Measurements from ENCODE around the gene MAST4.

The MAST4 gene

DNA sequence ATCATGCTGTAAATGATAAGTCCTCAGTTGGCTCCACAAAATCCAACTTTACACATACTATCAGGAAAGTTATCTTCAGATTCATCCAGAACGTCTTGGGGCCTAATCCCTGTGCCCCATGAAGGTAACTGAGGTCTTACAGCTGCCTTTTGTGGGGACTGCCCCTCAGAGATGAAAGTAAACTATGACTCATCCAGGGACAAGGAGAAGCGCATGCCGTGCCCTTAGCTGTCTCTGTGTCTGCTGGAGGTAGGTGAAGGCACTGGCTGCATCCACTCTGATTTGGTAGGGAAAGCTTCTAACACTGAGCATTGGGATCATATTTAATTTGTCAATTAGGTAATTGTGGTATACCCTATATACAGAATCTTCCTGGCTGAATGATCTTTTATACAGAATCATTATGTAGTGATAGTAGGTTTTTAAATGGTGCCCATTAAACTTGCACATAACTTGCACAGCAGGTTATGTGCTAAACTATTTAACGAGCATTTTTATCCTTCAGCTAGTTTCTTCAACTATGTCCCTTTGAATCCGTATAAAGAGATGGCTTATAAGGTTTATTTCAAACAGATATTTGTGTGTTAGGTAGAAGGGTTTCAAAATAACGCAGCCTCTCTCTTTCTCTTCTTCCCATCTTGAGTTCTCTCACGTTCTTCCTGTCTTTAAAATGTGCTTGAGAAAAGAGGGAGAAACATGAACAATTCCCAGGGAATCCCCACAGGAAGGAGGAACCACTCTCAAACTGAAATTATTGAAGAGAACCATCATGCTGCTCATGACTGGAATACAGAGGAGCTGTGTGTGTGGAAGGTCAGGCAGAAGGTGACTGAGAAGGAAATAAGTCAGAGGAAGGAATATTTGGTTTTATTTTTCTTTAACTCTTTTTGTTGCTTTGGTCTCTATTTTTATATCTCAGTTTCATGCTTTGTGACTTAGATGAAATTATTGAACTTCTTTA is 349.5 kb downstream of the MAST4 start (continued):
- TF ChIP-seq ZNF362 (tag by site-specific recombination; IDR thresholded peaks at IDR 0.05) (no peak), ZFHX2 (tag by site-specific recombination; conservative IDR thresholded peaks at IDR 0.05) (no peak), TSHZ1 (tag by site-specific recombination; IDR thresholded peaks at IDR 0.05; ENCODE audit: borderline replicate concordance) (no peak), ZNF292 (tag by site-specific recombination; IDR thresholded peaks at IDR 0.05; ENCODE audit: borderline replicate concordance, low read depth) (no peak), BCL11B (tag by site-specific recombination; IDR thresholded peaks at IDR 0.05; ENCODE audit: low read depth) (no peak), ZNF2 (tag by site-specific recombination; IDR thresholded peaks at IDR 0.05) (no peak), ZNF544 (tag by site-specific recombination; IDR thresholded peaks at IDR 0.05) (no peak), KLF7 (tag by site-specific recombination; IDR thresholded peaks at IDR 0.05; ENCODE audit: borderline replicate concordance) (no peak), ZNF510 (tag by site-specific recombination; IDR thresholded peaks at IDR 0.05; ENCODE audit: insufficient replicate concordance) (no peak), ZNF558 (tag by site-specific recombination; IDR thresholded peaks at IDR 0.05) (no peak), ZNF585B (tag by site-specific recombination; IDR thresholded peaks at IDR 0.05) (no peak), SP2 (tag by site-specific recombination; IDR thresholded peaks at IDR 0.05) (no peak), ZNF785 (tag by site-specific recombination; IDR thresholded peaks at IDR 0.05) (no peak), ZNF24 (tag by site-specific recombination; IDR thresholded peaks at IDR 0.05) (peak; percentile 45; the same call in 1 of the 2 replicates), ZNF626 (tag by site-specific recombination; IDR thresholded peaks at IDR 0.05) (no peak), GLIS1 (tag by site-specific recombination; IDR thresholded peaks at IDR 0.05) (peak; percentile 64), INSM2 (tag by site-specific recombination; IDR thresholded peaks at IDR 0.05) (no peak), MZF1 (tag by site-specific recombination; IDR thresholded peaks at IDR 0.05; ENCODE audit: borderline replicate concordance) (peak; percentile 28; the same call in 1 of the 2 replicates)
- TF ChIP-seq, protein P1, sequence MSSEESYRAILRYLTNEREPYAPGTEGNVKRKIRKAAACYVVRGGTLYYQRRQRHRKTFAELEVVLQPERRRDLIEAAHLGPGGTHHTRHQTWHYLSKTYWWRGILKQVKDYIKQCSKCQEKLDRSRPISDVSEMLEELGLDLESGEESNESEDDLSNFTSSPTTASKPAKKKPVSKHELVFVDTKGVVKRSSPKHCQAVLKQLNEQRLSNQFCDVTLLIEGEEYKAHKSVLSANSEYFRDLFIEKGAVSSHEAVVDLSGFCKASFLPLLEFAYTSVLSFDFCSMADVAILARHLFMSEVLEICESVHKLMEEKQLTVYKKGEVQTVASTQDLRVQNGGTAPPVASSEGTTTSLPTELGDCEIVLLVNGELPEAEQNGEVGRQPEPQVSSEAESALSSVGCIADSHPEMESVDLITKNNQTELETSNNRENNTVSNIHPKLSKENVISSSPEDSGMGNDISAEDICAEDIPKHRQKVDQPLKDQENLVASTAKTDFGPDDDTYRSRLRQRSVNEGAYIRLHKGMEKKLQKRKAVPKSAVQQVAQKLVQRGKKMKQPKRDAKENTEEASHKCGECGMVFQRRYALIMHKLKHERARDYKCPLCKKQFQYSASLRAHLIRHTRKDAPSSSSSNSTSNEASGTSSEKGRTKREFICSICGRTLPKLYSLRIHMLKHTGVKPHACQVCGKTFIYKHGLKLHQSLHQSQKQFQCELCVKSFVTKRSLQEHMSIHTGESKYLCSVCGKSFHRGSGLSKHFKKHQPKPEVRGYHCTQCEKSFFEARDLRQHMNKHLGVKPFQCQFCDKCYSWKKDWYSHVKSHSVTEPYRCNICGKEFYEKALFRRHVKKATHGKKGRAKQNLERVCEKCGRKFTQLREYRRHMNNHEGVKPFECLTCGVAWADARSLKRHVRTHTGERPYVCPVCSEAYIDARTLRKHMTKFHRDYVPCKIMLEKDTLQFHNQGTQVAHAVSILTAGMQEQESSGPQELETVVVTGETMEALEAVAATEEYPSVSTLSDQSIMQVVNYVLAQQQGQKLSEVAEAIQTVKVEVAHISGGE (tag by site-specific recombination; conservative IDR thresholded peaks at IDR 0.05; ENCODE audit: low read depth): no peak
- TF ChIP-seq, protein P2, sequence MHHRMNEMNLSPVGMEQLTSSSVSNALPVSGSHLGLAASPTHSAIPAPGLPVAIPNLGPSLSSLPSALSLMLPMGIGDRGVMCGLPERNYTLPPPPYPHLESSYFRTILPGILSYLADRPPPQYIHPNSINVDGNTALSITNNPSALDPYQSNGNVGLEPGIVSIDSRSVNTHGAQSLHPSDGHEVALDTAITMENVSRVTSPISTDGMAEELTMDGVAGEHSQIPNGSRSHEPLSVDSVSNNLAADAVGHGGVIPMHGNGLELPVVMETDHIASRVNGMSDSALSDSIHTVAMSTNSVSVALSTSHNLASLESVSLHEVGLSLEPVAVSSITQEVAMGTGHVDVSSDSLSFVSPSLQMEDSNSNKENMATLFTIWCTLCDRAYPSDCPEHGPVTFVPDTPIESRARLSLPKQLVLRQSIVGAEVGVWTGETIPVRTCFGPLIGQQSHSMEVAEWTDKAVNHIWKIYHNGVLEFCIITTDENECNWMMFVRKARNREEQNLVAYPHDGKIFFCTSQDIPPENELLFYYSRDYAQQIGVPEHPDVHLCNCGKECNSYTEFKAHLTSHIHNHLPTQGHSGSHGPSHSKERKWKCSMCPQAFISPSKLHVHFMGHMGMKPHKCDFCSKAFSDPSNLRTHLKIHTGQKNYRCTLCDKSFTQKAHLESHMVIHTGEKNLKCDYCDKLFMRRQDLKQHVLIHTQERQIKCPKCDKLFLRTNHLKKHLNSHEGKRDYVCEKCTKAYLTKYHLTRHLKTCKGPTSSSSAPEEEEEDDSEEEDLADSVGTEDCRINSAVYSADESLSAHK (tag by site-specific recombination; IDR thresholded peaks at IDR 0.05): no peak
- TF ChIP-seq, protein P3, sequence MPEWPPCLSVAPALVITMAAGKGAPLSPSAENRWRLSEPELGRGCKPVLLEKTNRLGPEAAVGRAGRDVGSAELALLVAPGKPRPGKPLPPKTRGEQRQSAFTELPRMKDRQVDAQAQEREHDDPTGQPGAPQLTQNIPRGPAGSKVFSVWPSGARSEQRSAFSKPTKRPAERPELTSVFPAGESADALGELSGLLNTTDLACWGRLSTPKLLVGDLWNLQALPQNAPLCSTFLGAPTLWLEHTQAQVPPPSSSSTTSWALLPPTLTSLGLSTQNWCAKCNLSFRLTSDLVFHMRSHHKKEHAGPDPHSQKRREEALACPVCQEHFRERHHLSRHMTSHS (tag by site-specific recombination; IDR thresholded peaks at IDR 0.05): no peak
- TF ChIP-seq, protein P4, sequence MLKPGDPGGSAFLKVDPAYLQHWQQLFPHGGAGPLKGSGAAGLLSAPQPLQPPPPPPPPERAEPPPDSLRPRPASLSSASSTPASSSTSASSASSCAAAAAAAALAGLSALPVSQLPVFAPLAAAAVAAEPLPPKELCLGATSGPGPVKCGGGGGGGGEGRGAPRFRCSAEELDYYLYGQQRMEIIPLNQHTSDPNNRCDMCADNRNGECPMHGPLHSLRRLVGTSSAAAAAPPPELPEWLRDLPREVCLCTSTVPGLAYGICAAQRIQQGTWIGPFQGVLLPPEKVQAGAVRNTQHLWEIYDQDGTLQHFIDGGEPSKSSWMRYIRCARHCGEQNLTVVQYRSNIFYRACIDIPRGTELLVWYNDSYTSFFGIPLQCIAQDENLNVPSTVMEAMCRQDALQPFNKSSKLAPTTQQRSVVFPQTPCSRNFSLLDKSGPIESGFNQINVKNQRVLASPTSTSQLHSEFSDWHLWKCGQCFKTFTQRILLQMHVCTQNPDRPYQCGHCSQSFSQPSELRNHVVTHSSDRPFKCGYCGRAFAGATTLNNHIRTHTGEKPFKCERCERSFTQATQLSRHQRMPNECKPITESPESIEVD (tag by site-specific recombination; IDR thresholded peaks at IDR 0.05): peak; percentile 58; the same call in 1 of the 2 replicates
